HG03571 (cell line): ENCODE results near the gene CEP85.

Experiments
- ATAC-seq: cut with Tn5 transposase; IDR thresholded peaks from one replicate; pipeline ENCODE4 v1.9.1; 2021; ENCODE audit not compliant: unreplicated experiment

CEP85 gene

DNA sequence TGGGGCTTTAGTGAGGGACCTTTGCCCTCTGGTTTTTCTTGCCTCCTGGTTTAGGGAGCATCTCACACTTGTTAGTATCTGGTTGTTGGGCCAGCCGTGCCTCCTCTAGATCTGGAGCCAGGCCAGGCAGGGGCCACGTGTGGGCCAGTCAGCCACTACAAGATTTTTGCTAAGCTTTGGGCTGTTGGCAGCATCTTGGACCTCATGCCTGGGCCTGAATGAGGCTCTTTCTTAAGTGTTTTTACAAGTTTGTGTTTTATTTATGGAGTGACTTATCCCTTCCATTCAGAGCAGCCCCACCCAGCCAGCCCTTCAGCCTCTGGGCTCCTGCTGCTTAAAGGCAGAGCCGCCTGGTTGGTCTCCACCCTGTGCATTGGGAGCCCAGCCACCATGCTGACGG, 44.3 kb downstream of the CEP85 start:
- no peak for ATAC-seq

GRCh38 chr1:26278724-26279455, 44.9 kb downstream of the CEP85 start:
- no peak for ATAC-seq

- ATAC-seq: peak; percentile 67
Observed at GRCh38 chr1:26279456-26280332, 45.7 kb downstream of the CEP85 start, which contains the start of gene SH3BGRL3. SH3BGRL3 (plus strand) TSS chr1:26280086; CDS start chr1:26280156, 70 bp downstream.

- no peak for ATAC-seq
Observed at GRCh38 chr1:26280333-26281042, 46.5 kb downstream of the CEP85 start.

GRCh38 chr1:26281091-26281958, 47.3 kb downstream of the CEP85 start:
- no peak for ATAC-seq

DNA sequence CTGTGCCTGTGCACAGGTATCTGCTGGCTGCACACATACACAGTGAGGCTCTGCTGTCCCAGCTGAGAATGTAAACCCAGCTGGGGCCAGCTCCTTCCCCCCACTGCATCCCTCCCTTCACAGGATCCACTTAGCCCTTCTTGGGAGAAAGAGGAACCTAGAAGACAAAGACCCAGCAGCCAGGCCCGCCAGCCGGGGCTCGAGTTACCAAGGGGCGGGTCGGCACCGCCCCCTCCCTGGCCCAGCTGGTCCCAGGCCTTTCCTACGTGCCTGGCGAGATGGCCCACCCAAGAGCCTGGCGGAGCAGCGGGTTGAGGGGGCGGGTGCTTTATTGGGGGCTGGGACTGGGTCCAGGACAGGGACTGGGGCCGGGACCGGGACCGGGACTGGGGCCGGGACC, 48.0 kb downstream of the CEP85 start:
- no peak for ATAC-seq

DNA sequence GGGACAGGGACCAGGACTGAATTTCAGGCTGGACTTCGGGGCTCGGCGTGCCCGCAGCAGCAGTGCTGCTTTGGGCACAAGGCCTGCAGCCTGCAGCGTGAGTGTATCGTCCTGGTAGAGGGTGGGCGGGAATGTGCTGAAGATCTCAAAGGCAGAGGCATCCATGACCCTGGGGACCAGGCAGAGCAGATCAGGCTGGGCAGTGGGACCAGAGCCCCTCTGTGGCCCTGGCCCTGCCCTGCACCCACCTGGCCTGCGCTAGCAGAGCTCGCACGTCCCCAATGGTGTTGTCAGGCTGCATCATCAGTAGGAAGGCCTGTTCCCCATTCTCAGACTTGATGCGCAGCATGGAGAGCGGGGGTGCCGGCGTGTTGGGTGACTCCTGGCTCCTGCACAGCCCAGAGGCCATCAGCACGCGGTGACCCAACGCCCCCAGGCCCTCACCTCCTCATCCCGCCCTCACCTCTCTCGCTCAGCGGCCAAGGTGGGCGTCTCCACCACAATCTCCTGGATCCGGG, 48.5 kb downstream of the CEP85 start:
- ATAC-seq: no peak

GRCh38 chr1:26283279-26283853, 49.4 kb downstream of the CEP85 start:
- no peak for ATAC-seq

DNA sequence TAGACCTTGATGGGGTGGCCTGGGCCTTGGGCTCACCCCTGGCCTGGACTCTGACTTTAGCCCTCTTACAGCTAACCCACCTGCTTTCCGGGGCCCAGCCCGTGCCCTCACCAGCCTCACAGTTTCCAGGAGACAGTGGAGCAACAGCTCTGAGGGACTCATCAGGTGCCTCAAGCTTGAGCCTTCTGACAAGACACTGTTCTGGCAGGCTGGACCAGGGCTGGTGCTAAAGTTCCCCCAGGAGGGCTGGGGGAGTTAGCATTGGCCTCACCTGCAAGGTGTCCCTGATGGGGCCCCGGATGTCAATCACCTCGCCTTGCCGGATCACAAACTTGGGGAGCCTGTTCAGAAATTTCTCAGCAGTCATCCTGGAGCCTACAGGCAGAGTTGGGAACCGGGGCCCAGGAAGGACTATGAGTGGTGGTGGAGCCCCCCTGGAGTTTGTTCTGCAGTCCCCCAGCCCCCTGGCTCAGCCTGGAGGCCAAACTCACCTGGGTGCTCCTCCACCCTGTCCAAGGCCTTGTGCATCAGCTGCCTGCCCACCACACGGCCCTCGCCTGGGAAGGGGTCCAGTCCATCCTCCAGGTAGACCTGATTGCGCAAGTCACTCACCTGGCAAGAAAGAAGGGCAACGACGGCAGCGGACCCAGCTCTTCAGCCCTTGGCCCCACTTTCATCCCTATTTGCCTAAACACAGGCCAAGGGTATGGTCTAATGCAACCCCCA, 50.0 kb downstream of the CEP85 start:
- no peak for ATAC-seq

DNA sequence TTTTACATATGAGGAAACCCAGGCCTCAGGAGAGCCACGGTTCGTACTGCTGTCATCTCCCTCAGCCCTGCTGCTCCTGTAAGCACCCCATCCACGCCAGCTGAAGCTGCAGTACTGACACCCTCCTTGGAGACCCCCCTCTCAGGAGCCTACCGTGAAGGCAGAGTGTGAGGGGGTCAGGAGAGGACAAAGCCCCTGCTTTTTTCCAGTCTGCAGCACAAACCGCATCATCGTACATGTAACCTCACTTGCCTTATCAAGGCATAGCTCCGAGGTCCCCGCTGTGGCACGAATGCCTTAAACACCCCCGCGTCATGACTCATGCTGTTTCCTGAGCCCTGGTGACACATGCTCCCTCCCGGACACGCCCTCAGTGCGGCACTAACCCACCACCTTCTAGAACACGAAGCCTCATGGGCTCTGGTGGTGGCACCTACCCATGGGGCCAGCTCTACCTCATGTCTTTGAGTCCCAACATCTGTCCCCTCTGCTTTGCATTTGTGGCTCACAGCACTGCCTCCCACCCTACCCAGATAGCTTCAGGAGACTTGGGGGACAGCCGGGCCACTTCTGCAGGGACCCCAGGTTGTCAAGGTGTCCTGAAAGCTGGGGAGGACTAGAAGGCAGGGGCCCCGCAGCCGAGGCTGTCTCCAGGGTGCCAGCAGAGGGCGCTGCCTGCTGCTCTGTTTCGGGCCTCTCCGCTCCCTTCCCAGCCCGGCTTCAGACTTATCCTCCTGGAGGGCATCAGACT, 50.8 kb downstream of the CEP85 start:
- no peak for ATAC-seq

DNA sequence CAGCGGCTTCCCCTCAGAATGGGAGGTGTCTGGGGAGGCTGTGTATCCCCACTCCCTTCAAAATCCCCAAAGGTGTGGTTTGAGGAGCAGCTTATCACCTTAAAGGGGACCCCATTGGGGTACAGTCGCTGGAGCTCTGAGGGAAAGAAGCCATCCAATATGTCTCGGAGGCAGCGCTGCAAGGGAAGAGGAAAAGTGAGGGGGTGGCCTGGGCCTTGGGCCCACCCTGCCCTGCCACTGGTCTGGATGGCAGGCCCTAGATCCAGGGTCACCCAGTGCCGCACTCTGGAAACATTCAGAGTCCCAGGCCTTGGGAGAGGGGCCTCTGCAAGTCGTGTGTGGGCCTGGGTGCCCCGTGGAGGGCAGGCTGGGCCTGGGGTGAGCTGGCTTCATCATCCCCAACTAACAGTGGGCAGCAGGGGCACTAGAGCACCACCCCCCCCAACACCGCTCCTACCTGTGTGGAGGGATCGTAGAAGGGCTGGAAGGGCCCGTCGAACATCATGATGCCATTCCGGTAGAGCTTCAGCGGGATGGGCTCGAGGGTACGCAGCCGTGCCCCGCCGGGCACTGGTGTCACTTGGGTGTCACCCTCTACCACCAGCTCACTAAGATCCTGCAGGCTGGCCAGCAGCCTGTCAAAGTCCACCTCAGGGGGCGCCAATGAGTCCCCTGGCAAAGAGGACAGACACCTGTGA, 51.5 kb downstream of the CEP85 start:
- no peak for ATAC-seq

DNA sequence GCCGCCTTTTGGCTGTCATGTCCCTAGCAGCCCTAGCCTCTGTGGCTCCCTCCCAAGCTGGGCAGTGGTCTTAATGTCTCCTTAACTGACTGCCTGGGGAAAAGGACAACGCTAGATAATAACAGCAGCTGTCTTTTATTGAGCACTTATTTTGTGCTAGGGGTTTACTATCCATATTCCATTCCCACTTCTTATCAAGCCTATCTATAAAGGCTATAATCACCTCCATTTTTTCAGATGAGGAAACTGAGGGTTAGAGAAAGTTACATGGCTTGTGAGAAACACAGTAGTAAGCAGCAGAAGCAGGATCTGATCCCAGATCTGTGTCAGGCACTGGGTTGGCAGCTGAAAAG, 52.0 kb downstream of the CEP85 start:
- no peak for ATAC-seq

- ATAC-seq: peak; percentile 35
Observed at GRCh38 chr1:26287033-26287711, 53.2 kb downstream of the CEP85 start.

- no peak for ATAC-seq
Observed at GRCh38 chr1:26287811-26288210, 53.8 kb downstream of the CEP85 start.

- ATAC-seq: no peak
Observed at GRCh38 chr1:26288311-26288941, 54.4 kb downstream of the CEP85 start.

- ATAC-seq: peak; percentile 45
Observed at GRCh38 chr1:26289158-26290059, 55.4 kb downstream of the CEP85 start.
